Left forelimb (tissue), 1 donor: ENCODE measurements around the gene PRKAG1.

Experiments
- DNase-seq: peaks from one replicate; pipeline ENCODE4 v3.0.0-alpha.2; 2018; ENCODE audit warnings: low spot score

Gene PRKAG1

GRCh38 chr12:48981757-48982157 is 36.8 kb downstream of the PRKAG1 start:
- DNase-seq = no peak

DNA sequence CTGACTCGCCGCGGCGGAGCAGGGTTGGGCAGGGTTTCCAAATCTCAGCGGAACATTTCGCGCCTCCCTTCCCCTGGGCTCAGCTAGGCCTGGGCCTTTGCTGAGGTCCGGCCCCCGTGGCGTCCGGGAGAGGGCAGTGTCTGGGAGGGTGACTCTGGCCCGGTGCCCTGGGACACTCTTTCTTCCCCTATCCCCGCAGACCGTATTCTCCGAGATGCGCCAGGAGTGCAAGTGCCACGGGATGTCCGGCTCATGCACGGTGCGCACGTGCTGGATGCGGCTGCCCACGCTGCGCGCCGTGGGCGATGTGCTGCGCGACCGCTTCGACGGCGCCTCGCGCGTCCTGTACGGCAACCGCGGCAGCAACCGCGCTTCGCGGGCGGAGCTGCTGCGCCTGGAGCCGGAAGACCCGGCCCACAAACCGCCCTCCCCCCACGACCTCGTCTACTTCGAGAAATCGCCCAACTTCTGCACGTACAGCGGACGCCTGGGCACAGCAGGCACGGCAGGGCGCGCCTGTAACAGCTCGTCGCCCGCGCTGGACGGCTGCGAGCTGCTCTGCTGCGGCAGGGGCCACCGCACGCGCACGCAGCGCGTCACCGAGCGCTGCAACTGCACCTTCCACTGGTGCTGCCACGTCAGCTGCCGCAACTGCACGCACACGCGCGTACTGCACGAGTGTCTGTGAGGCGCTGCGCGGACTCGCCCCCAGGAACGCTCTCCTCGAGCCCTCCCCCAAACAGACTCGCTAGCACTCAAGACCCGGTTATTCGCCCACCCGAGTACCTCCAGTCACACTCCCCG is 37.4 kb downstream of the PRKAG1 start:
- DNase-seq = no peak

DNA sequence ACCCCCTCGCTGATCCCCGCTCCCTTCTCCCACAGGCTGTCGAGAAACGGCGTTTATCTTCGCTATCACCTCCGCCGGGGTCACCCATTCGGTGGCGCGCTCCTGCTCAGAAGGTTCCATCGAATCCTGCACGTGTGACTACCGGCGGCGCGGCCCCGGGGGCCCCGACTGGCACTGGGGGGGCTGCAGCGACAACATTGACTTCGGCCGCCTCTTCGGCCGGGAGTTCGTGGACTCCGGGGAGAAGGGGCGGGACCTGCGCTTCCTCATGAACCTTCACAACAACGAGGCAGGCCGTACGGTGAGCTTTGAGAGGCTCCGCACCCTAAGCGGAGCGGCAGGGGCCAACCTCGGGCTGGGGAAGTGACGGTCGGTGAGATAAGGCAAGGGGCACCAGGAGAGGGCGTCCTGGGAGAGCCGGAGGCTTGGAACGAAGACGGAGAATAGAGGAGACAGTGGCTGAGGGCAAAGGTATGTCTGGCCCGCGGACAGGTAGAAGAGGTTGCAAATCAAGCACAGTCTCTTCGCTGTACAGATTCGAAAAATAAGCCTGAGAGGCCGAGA is 38.1 kb downstream of the PRKAG1 start:
- no peak for DNase-seq

GRCh38 chr12:48979602-48980388 is 38.8 kb downstream of the PRKAG1 start:
- DNase-seq = no peak

DNA sequence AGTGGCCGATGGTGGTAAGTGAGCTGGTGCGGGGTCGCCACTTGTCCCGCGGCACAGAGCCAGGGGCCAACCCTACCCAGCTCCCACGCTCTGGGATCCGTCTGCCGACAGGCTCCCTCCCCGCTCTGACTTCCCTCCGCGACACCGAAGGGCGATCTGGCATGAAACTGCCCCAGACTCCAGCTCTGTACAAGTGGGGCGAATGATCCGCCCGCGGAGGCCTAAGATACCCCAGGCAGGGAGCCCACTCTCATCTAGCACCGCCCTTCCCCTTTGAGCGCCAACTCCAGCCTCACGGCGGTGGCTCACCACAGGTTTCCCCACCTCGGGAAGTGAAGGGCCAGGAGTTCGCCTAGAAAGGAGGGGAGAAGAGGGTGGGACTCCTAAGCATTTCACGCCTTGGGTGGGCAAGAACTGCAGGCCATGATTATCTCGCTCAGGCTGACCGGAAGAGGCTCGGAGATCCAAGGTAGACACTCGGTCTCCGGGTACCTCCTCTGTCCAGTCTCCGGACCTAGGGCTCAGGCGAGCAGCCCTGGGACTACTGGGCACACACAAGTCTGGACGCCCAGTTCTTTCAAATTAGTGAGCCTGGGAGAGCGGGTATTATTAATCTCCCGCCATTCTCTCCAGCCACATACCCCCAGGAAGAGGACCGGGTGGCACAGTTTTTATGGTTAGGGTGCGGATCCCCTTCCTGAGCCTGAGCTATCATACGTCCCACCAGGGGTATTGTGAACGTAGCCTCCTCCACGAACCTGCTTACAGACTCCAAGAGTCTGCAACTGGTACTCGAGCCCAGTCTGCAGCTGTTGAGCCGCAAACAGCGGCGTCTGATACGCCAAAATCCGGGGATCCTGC is 39.6 kb downstream of the PRKAG1 start:
- no peak for DNase-seq

DNA sequence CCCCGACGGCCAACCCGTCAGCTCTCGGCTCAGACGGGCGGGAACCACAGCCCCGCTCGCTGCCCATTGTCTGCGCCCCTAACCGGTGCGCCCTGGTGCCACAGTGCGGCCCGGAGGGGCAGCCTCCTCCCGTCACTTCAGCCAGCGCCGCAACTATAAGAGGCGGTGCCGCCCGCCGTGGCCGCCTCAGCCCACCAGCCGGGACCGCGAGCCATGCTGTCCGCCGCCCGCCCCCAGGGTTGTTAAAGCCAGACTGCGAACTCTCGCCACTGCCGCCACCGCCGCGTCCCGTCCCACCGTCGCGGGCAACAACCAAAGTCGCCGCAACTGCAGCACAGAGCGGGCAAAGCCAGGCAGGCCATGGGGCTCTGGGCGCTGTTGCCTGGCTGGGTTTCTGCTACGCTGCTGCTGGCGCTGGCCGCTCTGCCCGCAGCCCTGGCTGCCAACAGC is 40.3 kb downstream of the PRKAG1 start, which contains the start of gene WNT1:
TSS of gene WNT1 (plus strand) at position 32 of the 450 bp plus-strand sequence. CDS start at position 361, 329 bp downstream.
- DNase-seq = no peak

GRCh38 chr12:48977290-48978281 is 41.0 kb downstream of the PRKAG1 start:
- DNase-seq = no peak

DNA sequence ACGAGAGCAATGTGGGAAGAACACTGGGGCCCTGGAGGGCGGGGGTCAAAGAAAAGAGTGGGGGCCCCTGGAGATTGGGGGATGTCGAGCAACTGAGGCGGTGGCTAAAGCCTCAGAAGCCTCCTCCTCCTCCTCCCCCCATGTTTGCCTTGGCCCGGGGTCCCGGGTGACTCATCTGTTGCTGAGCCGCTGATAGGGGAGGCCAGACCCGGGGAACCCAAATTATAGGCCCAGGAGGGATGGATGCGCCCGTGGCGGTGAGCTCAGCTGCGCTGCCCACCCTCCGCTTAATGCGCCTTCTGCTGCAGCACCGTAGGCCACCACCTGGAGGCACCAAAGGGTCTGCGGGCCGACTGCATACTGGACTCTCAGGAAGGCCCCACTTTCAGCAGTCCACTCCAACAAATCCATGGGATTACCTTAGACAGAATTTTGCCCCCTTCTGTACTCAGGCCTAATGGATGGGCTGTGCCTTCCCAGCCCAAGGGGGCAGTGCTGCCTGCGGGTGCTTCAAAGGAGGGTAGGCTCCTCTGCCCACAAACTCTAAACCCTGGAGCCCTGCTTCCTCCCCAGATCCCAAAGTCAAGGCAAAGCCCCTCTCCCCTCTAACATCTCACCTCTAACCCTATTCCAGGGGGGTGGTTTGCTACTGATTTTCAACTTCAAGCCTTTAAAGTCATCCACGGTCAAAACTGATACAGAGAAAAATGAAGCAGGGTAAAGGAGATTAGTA is 44.5 kb downstream of the PRKAG1 start:
- DNase-seq = peak; percentile 69

GRCh38 chr12:48973531-48973930 is 45.0 kb downstream of the PRKAG1 start:
- peak; percentile 66 for DNase-seq

GRCh38 chr12:48972952-48973483 is 45.6 kb downstream of the PRKAG1 start:
- DNase-seq = peak; percentile 51

- DNase-seq = peak; percentile 73
Measured at GRCh38 chr12:48972213-48972951, 46.2 kb downstream of the PRKAG1 start.

GRCh38 chr12:48970702-48971334 is 47.8 kb downstream of the PRKAG1 start:
- peak; percentile 62 for DNase-seq

DNA sequence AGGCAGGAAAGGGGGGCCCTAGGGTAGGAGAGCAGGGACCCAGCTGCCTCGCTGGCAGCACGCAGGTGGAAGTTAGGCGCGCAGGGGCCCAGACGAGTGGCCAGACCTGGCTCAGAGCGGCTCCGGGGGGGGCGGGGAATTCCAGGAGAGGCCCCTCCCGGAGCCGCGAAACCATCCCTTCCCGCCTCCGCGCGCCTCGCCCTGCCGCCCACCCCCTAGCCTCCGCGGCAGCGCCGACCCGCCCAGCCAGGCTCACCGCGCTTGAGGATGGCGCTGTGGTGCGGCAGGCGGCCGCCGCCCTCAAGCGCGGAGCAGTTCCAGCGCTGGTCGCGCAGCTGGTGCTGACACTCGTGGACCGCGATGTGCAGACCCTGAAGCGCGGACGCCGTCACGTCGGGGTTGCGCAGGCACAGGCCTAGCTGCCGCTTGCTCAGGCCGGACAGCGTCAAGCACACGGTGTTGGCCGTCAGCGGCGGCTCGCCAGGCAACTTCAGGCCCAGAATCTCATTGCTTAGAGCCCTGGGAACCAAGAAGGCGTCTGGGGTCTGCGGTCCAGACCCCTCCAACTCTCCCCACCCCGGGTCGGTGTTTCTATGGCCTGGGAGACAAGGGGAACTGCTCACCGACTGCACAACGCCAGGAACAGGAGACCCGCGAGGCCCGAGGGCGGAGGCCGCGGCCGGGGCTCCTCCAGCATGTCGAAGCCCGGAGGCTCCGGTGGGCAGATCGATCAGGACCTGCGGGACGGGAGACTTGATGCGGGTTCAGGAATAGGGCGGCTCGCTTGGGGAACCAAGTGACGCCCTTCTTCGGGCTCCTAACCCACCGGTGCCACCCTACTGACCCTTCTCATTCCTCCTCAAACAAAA is 48.5 kb downstream of the PRKAG1 start:
- DNase-seq = peak; percentile 64

DNA sequence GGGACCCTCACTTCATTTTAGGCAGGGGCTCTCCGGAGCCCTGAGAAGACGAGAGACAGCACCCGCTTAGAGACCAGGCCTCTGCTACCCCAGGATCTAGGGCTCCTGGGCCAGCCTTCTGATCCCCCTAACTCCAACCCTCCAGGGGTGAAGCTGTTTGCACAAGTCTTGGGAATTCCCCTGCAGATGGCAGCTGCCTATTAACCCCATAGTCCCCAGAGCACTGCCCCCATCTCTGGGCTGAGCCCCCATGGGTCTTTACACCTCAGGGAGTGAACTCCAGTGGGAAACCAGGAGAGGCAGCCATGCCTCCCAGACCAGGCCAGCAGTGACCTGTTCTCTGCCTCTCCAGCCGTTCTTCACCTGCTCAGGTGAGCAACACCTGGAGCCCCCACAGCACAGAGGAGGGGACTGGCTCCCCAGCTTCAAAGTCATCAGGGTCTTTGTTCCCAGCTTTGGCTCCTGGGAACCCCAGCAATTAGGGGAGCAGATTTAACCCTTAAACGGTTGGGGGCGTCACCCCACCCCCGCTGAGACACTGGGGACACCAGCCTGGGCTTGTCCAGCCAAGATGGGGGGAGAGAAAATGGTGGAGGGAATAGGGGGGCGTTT is 49.3 kb downstream of the PRKAG1 start:
- no peak for DNase-seq

DNA sequence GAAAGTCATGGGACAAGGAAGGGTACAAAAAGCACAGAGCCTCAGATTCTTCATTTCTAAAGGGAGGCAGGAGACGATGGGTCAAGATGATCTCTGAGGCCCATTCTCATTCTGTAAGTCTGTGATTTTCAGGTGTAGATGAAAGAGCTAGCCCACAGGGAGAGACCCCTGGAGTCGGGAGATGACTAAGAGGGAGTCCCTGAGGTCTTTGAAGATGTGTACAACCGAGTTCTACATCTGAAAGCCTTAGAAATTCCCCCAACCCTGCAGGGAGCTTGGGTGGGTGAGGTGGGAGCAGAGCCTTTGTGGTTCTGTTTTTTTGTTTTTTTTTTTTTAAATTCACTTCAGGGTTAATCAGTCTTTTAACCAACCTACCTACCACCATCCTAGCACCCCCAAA is 50.1 kb downstream of the PRKAG1 start:
- no peak for DNase-seq

DNA sequence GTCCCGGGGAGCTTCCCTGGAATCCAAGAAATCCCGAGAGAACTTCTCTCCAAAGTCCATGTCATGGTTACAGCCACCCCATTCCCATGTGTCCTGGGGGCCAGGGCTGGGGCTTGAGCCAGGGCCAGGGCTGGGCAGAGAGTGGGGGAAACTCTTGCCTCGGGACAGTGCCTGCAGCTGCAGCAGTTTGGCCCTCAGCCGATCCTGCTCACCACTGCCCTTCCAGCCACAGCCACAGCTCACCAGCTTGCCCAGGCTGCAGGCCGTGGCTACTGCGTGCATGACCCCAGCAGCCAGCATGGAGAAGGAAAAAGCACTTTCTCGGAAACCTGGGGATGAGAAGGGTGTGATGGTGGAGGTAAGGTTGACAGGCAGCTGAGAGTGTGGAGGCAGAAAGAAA is 50.6 kb downstream of the PRKAG1 start:
- DNase-seq = peak; percentile 56
